GM18909 (cell line): Measurements from ENCODE around the gene MT1E.
"Not testable (repeated sequence)": the region's sequence is repeated elsewhere in the genome, so short reads cannot be mapped to it uniquely, and the experiment has no call there.

Source experiments
- ATAC-seq: cut with Tn5 transposase; IDR thresholded peaks from one replicate; pipeline ENCODE4 v1.9.1; 2021; ENCODE audit warnings: mild to moderate bottlenecking; ENCODE audit not compliant: unreplicated experiment, poor library complexity

Gene MT1E

GRCh38 chr16:56625140-56625942, at the start of gene MT1E:
Gene MT1E, plus strand, starts transcription at chr16:56625781. Its CDS starts 71 bp downstream, at chr16:56625852.
- peak; percentile 59 for ATAC-seq

GRCh38 chr16:56576585-56577299, 48.8 kb upstream of the MT1E start:
- ATAC-seq, result peak; percentile 78

- no peak for ATAC-seq
Observed at GRCh38 chr16:56577300-56577625, 48.3 kb upstream of the MT1E start.

- ATAC-seq, result no peak
Observed at GRCh38 chr16:56580391-56581048, 45.1 kb upstream of the MT1E start.

GRCh38 chr16:56582911-56583310, 42.7 kb upstream of the MT1E start:
- ATAC-seq, result not testable (repeated sequence)

- ATAC-seq, result no peak
Observed at GRCh38 chr16:56583351-56584168, 42.0 kb upstream of the MT1E start.

GRCh38 chr16:56584276-56584675, 41.3 kb upstream of the MT1E start:
- ATAC-seq, result no peak

GRCh38 chr16:56588781-56589140, 36.8 kb upstream of the MT1E start:
- no peak for ATAC-seq

GRCh38 chr16:56589141-56590039, 36.2 kb upstream of the MT1E start, which contains the start of gene MT3:
Gene MT3, plus strand, starts transcription at chr16:56589528. Its CDS starts 63 bp downstream, at chr16:56589591.
- ATAC-seq, result no peak

GRCh38 chr16:56591377-56592060, 34.1 kb upstream of the MT1E start:
- ATAC-seq, result no peak

- no peak for ATAC-seq
Observed at GRCh38 chr16:56593573-56594291, 31.8 kb upstream of the MT1E start.

GRCh38 chr16:56594292-56594619, 31.3 kb upstream of the MT1E start:
- no peak for ATAC-seq

- ATAC-seq, result no peak
Observed at GRCh38 chr16:56600398-56600999, 25.1 kb upstream of the MT1E start.

- no peak for ATAC-seq
Observed at GRCh38 chr16:56601325-56601724, 24.3 kb upstream of the MT1E start.

GRCh38 chr16:56603589-56603988, 22.0 kb upstream of the MT1E start:
- ATAC-seq, result no peak

GRCh38 chr16:56604966-56605365, 20.6 kb upstream of the MT1E start:
- ATAC-seq, result no peak

- no peak for ATAC-seq
Observed at GRCh38 chr16:56605475-56605874, 20.1 kb upstream of the MT1E start.

GRCh38 chr16:56606071-56606475, 19.5 kb upstream of the MT1E start:
- ATAC-seq, result no peak
